NCI-H128 (cell line): ENCODE results near the gene KCNIP2.

Experiments
- DNase-seq: peaks from one replicate; lab custom pipeline; 2025; ENCODE audit not compliant: unreplicated experiment; lab: John Stamatoyannopoulos, UW

KCNIP2 gene

GRCh38 chr10:101783736-101784118 is 59.9 kb downstream of the KCNIP2 start:
- DNase-seq, result no peak

GRCh38 chr10:101782811-101783735 is 60.5 kb downstream of the KCNIP2 start, which contains the start of gene NPM3:
NPM3 (minus strand) TSS chr10:101783446; CDS start chr10:101783390, 56 bp downstream.
- peak; percentile 54 for DNase-seq

- DNase-seq, result no peak
These were observed 61.4 kb downstream of the KCNIP2 start for GRCh38 chr10:101781984-101782810.

GRCh38 chr10:101781655-101781983 is 62.0 kb downstream of the KCNIP2 start:
- DNase-seq, result no peak

GRCh38 chr10:101780818-101781654 is 62.6 kb downstream of the KCNIP2 start:
- no peak for DNase-seq

GRCh38 chr10:101780187-101780817 is 63.3 kb downstream of the KCNIP2 start:
- no peak for DNase-seq

- DNase-seq, result no peak
These were observed 63.9 kb downstream of the KCNIP2 start for GRCh38 chr10:101779544-101780186.

GRCh38 chr10:101778781-101779543 is 64.6 kb downstream of the KCNIP2 start:
- DNase-seq, result no peak

- DNase-seq, result no peak
These were observed 65.3 kb downstream of the KCNIP2 start for GRCh38 chr10:101778151-101778780.

- no peak for DNase-seq
These were observed 65.9 kb downstream of the KCNIP2 start for GRCh38 chr10:101777619-101778145.

GRCh38 chr10:101776161-101776817 is 67.3 kb downstream of the KCNIP2 start:
- DNase-seq, result no peak
